Kidney epithelial cell (primary cell): ENCODE results near the gene DSCAML1. TPM values are rescaled to one million over a fixed set of nuclear protein-coding genes. Genes with fewer than 3 reads are reported as not detected.

Source experiments
- DNase-seq: peaks from one replicate; pipeline ENCODE4 v3.0.0-alpha.2; 2010; ENCODE audit warnings: low read depth
- H3K27me3 ChIP-seq: 2 replicates; pipeline ENCODE4 v1.6.0; 2011; ENCODE audit warnings: low read length; ENCODE audit not compliant: control insufficient read depth, insufficient read depth
- H3K36me3 ChIP-seq: 2 replicates; pipeline ENCODE4 v1.5.1; 2011; ENCODE audit warnings: low read length; ENCODE audit not compliant: control insufficient read depth, insufficient read depth
- H3K4me3 ChIP-seq: 2 replicates; pipeline ENCODE4 v1.5.1; 2011; ENCODE audit warnings: low read depth, mild to moderate bottlenecking, control low read depth, low read length
- CTCF ChIP-seq: IDR thresholded peaks from 2 replicates; pipeline ENCODE4 v1.5.1; 2011; ENCODE audit warnings: mild to moderate bottlenecking, moderate library complexity, low read length, control low read depth, inconsistent platforms; ENCODE audit not compliant: insufficient read depth, poor library complexity, severe bottlenecking
- total RNA-seq: library from RNA; depleted of rRNA; stranded (reverse); fragments of >200 nt; gene quantifications from 2 replicates; pipeline ENCODE4 v1.2.3, GENCODE V29; 2015

DSCAML1 gene
- total RNA-seq, 1 donor from 2014 or later = 3.1 TPM

GRCh38 chr11:117414724-117415123, 382.3 kb downstream of the DSCAML1 start:
- no peak for TF ChIP-seq CTCF
- Histone ChIP-seq H3K4me3 (no peak overlapping the region), H3K27me3 (no peaks in the 10 kb centered on the region), H3K36me3 (peaks cover 1% of the 10 kb centered on the region)
- no peak for DNase-seq

- H3K36me3 ChIP-seq = peaks cover 3% of the 10 kb centered on the region
- no peak for TF ChIP-seq CTCF
- DNase-seq = no peak
- H3K27me3 ChIP-seq = no peaks in the 10 kb centered on the region
- H3K4me3 ChIP-seq = no peak overlapping the region
Measured at GRCh38 chr11:117413616-117414015, 383.4 kb downstream of the DSCAML1 start.

GRCh38 chr11:117412653-117413275, 384.3 kb downstream of the DSCAML1 start:
- H3K36me3 ChIP-seq = peaks cover 4% of the 10 kb centered on the region
- no peaks in the 10 kb centered on the region for H3K27me3 ChIP-seq

DNA sequence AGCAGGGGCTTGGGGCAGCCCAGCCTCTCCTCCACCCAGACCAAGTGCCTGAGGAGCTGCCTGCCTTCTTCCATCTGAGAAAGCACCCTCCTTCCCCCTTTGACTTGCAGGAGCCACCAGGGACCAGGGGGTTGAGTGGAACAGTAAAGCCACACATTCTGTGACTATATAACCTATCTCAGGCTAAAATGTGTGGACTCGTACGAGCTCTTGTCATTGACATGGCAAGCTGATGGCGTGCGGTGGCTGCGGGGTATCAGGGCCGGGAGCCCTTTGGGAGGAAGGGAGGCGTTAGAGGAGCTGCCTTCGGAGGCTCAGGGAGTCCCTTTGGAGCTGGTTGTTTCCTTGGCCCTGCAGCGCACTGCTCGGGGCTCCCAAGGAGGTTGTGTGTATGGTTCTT, 384.8 kb downstream of the DSCAML1 start:
- no peaks in the 10 kb centered on the region for H3K27me3 ChIP-seq
- no peak for TF ChIP-seq CTCF
- H3K4me3 ChIP-seq = no peak overlapping the region
- peaks cover 4% of the 10 kb centered on the region for H3K36me3 ChIP-seq
- no peak for DNase-seq

More at GRCh38 chr11:117412653-117413275, 384.3 kb downstream of the DSCAML1 start:
- no peak for DNase-seq
- H3K4me3 ChIP-seq = no peak overlapping the region
- TF ChIP-seq CTCF = no peak

- no peak for DNase-seq
- Histone ChIP-seq H3K36me3 (peaks cover 4% of the 10 kb centered on the region), H3K27me3 (no peaks in the 10 kb centered on the region), H3K4me3 (no peak overlapping the region)
- no peak for TF ChIP-seq CTCF
Measured at GRCh38 chr11:117411736-117412135, 385.3 kb downstream of the DSCAML1 start.
